ENCODE results near the gene CLASP1. TPM values are rescaled to one million over a fixed set of nuclear protein-coding genes. Genes with fewer than 3 reads are reported as not detected.

Gene CLASP1
- total RNA-seq, 1 experiment from 2014 or later = 81.9 TPM

DNA sequence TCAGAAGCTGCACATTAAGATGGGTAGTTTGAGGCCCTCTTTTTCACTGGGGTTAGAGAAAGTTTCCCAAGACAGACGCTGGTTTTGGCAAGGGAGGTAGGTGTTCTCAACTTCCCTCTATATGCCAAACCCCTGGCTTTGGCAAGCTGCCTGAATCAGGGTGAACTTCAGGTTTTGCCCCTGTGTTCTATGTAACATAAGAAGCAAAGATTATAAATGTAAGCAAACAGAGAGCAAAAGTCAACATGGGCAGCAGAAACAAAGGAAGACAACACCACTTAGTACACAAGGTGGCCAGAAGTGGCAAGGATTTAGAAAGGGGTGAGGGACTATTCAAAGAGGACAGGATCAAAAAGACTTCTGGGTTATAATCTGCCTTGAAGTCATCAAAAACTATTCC lies 293.8 kb downstream of the CLASP1 start:
- Mint-ChIP-seq H3K9me3 (ENCODE audit: unreplicated experiment) (no peaks in the 10 kb centered on the region), H3K36me3 (ENCODE audit: insufficient read depth, unreplicated experiment) (peaks cover 69% of the 10 kb centered on the region), H3K27me3 (ENCODE audit: insufficient read depth, unreplicated experiment) (no peaks in the 10 kb centered on the region), H3K27ac (ENCODE audit: low read depth, unreplicated experiment) (peak overlapping the region; percentile 39), H3K4me3 (ENCODE audit: unreplicated experiment) (no peak overlapping the region), H3K4me1 (ENCODE audit: insufficient read depth, unreplicated experiment) (peaks cover 19% of the 10 kb centered on the region)
- no TSS peak for BruUV-seq (replicated peaks)
- CTCF ChIA-PET = interaction anchor here (0.6 to 14.9 kb wide), 42 partner anchors 8 to 1713 kb away, joined by 3 to 356 read pairs (median 5); no protein-coding TSS in a partner anchor
- intact Hi-C loops (cut with micrococcal nuclease) = no loop called here
- no peak for DNase-seq (ENCODE audit: unreplicated experiment)
- TF ChIP-seq, protein P1, sequence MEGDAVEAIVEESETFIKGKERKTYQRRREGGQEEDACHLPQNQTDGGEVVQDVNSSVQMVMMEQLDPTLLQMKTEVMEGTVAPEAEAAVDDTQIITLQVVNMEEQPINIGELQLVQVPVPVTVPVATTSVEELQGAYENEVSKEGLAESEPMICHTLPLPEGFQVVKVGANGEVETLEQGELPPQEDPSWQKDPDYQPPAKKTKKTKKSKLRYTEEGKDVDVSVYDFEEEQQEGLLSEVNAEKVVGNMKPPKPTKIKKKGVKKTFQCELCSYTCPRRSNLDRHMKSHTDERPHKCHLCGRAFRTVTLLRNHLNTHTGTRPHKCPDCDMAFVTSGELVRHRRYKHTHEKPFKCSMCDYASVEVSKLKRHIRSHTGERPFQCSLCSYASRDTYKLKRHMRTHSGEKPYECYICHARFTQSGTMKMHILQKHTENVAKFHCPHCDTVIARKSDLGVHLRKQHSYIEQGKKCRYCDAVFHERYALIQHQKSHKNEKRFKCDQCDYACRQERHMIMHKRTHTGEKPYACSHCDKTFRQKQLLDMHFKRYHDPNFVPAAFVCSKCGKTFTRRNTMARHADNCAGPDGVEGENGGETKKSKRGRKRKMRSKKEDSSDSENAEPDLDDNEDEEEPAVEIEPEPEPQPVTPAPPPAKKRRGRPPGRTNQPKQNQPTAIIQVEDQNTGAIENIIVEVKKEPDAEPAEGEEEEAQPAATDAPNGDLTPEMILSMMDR (IDR thresholded peaks at IDR 0.05; ENCODE audit: unreplicated experiment) = no peak
- POLR2A ChIA-PET = interaction anchor here (0.6 to 2.7 kb wide), 6 partner anchors 11 to 261 kb away, joined by 3 to 32 read pairs (median 4); no protein-coding TSS in a partner anchor

DNA sequence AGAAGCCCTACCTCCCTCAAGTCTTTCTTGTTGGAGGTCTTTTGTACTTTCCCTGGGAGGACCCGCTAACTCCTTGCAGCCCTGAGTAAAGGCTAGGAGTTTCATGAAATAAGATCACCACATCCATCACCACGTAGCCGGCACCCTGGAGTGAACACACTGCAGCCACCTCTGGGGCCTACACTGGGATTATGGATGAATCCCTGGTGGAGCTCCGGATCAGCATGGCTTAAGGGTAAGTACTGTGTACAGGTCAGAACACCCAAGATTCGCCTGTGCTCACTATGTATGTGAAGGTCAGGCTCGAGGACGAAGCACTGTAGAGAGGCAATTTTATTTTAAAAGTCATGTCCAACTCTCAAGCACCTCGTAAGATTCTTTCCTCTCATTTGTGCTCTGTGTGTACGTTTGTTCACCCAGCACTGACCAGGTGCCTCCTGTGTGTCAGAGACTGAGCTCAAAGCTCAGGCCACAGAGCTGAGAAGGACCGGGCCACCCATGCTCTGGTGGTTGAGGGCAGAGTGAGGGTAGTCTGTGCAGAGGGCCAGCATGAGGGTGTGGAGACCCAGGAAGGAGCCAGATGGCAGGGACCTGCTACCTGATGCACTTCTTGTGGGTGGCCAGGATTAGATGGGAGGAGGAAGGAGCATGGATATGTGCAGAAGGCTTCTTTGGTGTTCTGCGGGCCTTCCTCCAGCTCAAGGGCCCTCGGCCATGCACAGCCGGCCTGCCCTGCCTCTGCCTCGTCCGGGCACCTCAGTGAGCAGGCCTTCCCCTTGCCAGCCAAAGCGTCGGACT lies 297.5 kb downstream of the CLASP1 start:
- intact Hi-C loops (cut with micrococcal nuclease) = no loop called here
- no peaks in the 10 kb centered on the region for H3K9me3 Mint-ChIP-seq (ENCODE audit: unreplicated experiment)
- TF ChIP-seq, protein P1 (IDR thresholded peaks at IDR 0.05; ENCODE audit: unreplicated experiment) = no peak
- DNase-seq (ENCODE audit: unreplicated experiment) = no peak
- H3K27ac Mint-ChIP-seq (ENCODE audit: low read depth, unreplicated experiment) = no peak overlapping the region
- H3K27me3 Mint-ChIP-seq (ENCODE audit: insufficient read depth, unreplicated experiment) = no peaks in the 10 kb centered on the region
- H3K4me3 Mint-ChIP-seq (ENCODE audit: unreplicated experiment) = no peak overlapping the region
- peaks cover 10% of the 10 kb centered on the region for H3K4me1 Mint-ChIP-seq (ENCODE audit: insufficient read depth, unreplicated experiment)
- CTCF ChIA-PET = interaction anchor here (1.0 to 14.9 kb wide), 5 partner anchors 255 to 274 kb away, joined by 3 to 356 read pairs (median 5); no protein-coding TSS in a partner anchor
- POLR2A ChIA-PET = interaction anchor here (0.6 to 1.1 kb wide), 2 partner anchors 94 to 348 kb away, joined by 3 read pairs; no protein-coding TSS in a partner anchor
- BruUV-seq (replicated peaks) = no TSS peak
- H3K36me3 Mint-ChIP-seq (ENCODE audit: insufficient read depth, unreplicated experiment) = peaks cover 95% of the 10 kb centered on the region

DNA sequence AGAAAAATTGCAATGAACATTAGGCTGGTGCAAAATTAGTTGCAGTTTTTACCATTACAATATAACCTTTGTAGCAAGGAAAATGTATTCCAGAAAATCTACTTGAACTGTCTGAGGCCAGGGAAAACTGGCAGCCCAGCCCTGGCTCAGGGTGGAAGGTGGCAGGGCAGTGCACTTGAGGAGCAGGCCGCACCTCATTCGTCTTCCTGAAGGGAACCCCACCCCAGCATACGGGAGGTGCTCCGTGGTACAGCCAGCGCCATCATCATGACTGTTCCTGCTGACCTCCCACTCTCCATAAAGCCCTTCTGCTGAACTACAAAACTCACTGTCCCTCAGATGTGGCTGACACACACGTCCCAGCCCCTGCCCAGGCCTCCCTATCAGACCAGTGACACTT lies 298.4 kb downstream of the CLASP1 start:
- CTCF ChIA-PET = interaction anchor here (1.0 to 14.9 kb wide), 3 partner anchors 254 to 273 kb away, joined by 3 to 356 read pairs (median 3); no protein-coding TSS in a partner anchor
- H3K9me3 Mint-ChIP-seq (ENCODE audit: unreplicated experiment) = no peaks in the 10 kb centered on the region
- DNase-seq (ENCODE audit: unreplicated experiment) = no peak
- H3K36me3 Mint-ChIP-seq (ENCODE audit: insufficient read depth, unreplicated experiment) = peaks cover 91% of the 10 kb centered on the region
- no peak overlapping the region for H3K27ac Mint-ChIP-seq (ENCODE audit: low read depth, unreplicated experiment)
- POLR2A ChIA-PET = interaction anchor here (0.6 kb wide), 1 partner anchor 93 kb away, joined by 3 read pairs; no protein-coding TSS in a partner anchor
- peaks cover 7% of the 10 kb centered on the region for H3K4me1 Mint-ChIP-seq (ENCODE audit: insufficient read depth, unreplicated experiment)
- no TSS peak for BruUV-seq (replicated peaks)
- no peaks in the 10 kb centered on the region for H3K27me3 Mint-ChIP-seq (ENCODE audit: insufficient read depth, unreplicated experiment)
- intact Hi-C loops (cut with micrococcal nuclease) = no loop called here
- H3K4me3 Mint-ChIP-seq (ENCODE audit: unreplicated experiment) = no peak overlapping the region
- TF ChIP-seq, protein P1 (IDR thresholded peaks at IDR 0.05; ENCODE audit: unreplicated experiment) = no peak

DNA sequence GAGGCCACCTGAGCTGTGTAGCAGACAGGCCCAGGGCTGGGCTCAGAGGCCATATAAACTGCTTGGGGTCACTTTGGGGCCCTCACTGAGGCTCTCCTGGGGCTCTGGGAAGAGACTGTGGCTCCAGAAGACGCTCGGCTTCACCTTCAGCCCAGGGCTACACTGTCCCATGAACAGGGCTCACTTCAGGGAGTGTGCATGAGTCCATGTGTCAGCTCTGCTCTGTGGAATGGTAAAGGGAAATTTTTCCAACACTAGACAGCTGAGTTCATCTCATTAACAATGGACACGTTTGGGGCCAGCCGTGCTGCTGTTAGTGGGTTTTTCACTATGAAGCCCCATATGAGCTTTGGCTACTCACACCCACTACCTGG lies 298.9 kb downstream of the CLASP1 start:
- Mint-ChIP-seq H3K9me3 (ENCODE audit: unreplicated experiment) (no peaks in the 10 kb centered on the region), H3K4me1 (ENCODE audit: insufficient read depth, unreplicated experiment) (peaks cover 2% of the 10 kb centered on the region), H3K27ac (ENCODE audit: low read depth, unreplicated experiment) (no peak overlapping the region), H3K36me3 (ENCODE audit: insufficient read depth, unreplicated experiment) (peaks cover 91% of the 10 kb centered on the region), H3K4me3 (ENCODE audit: unreplicated experiment) (no peak overlapping the region), H3K27me3 (ENCODE audit: insufficient read depth, unreplicated experiment) (no peaks in the 10 kb centered on the region)
- POLR2A ChIA-PET = no interaction called here
- TF ChIP-seq, protein P1 (IDR thresholded peaks at IDR 0.05; ENCODE audit: unreplicated experiment) = no peak
- no TSS peak for BruUV-seq (replicated peaks)
- intact Hi-C loops (cut with micrococcal nuclease) = no loop called here
- no peak for DNase-seq (ENCODE audit: unreplicated experiment)
- CTCF ChIA-PET = interaction anchor here (0.6 to 1.5 kb wide), 2 partner anchors 111 to 264 kb away, joined by 3 to 4 read pairs; no protein-coding TSS in a partner anchor

All from MCF 10A (cell line).